ENCODE results near the gene PML. TPM values are rescaled to one million over a fixed set of nuclear protein-coding genes. Genes with fewer than 3 reads are reported as not detected.

Gene PML
- total RNA-seq, 1 experiment from 2014 or later = 47.7 TPM

- Mint-ChIP-seq H3K27me3 (ENCODE audit: low read depth) (no peaks in the 10 kb centered on the region), H3K27ac (peak overlapping the region; percentile 31), H3K9me3 (no peaks in the 10 kb centered on the region), H3K36me3 (peaks cover 21% of the 10 kb centered on the region; the same call in 1 of the 2 replicates), H3K4me3 (no peak overlapping the region), H3K4me1 (peaks cover 39% of the 10 kb centered on the region)
- ATAC-seq = peak; percentile 86
- peak; percentile 86 for DNase-seq (ENCODE audit: low spot score)
- TF ChIP-seq JUN (CRISPR knock-in tag; IDR thresholded peaks at IDR 0.05) (no peak), GABPB1 (CRISPR knock-in tag; IDR thresholded peaks at IDR 0.05) (no peak), CTCF (IDR thresholded peaks at IDR 0.05) (peak; percentile 29; the same call in 1 of the 2 replicates), FOXP1 (CRISPR knock-in tag; IDR thresholded peaks at IDR 0.05; ENCODE audit: borderline replicate concordance) (peak; percentile 50; the same call in 1 of the 2 replicates), CDX4 (CRISPR knock-in tag; IDR thresholded peaks at IDR 0.05; ENCODE audit: borderline replicate concordance) (no peak), KAT7 (CRISPR knock-in tag; IDR thresholded peaks at IDR 0.05; ENCODE audit: borderline replicate concordance) (no peak)
- POLR2A ChIA-PET = interaction anchor here (0.6 to 1.5 kb wide), 5 partner anchors 9 to 85 kb away, joined by 3 read pairs; partner anchors contain the start of gene PML
- CTCF ChIA-PET = interaction anchor here (0.6 to 9.1 kb wide), 42 partner anchors 11 to 398 kb away, joined by 3 to 290 read pairs (median 5); partner anchors contain the start of genes ISLR2, LOXL1, PML and STOML1
Measured at GRCh38 chr15:74036271-74037170, 42.0 kb downstream of the PML start.

GRCh38 chr15:74037171-74038117, 42.9 kb downstream of the PML start:
- ChIA-PET CTCF (interaction anchor here (0.7 to 9.1 kb wide), 36 partner anchors 12 to 1237 kb away, joined by 3 to 290 read pairs (median 6); partner anchors contain the start of genes LOXL1, PML, STOML1 and TBC1D21), POLR2A (interaction anchor here (0.8 to 1.5 kb wide), 4 partner anchors 8 to 86 kb away, joined by 3 read pairs; no protein-coding TSS in a partner anchor)
- Mint-ChIP-seq H3K4me1 (peaks cover 39% of the 10 kb centered on the region), H3K36me3 (peaks cover 22% of the 10 kb centered on the region; the same call in 1 of the 2 replicates), H3K9me3 (no peaks in the 10 kb centered on the region), H3K27ac (no peak overlapping the region), H3K27me3 (ENCODE audit: low read depth) (peaks cover 3% of the 10 kb centered on the region; the same call in 1 of the 2 replicates), H3K4me3 (no peak overlapping the region)
- ATAC-seq = no peak
- DNase-seq (ENCODE audit: low spot score) = no peak
- TF ChIP-seq ZNF423 (CRISPR knock-in tag; IDR thresholded peaks at IDR 0.05) = no peak
- TF ChIP-seq HMGA2 (CRISPR knock-in tag; IDR thresholded peaks at IDR 0.05) = no peak
- TF ChIP-seq ZBTB21 (CRISPR knock-in tag; IDR thresholded peaks at IDR 0.05; ENCODE audit: borderline replicate concordance) = no peak
- TF ChIP-seq ARID4B (CRISPR knock-in tag; IDR thresholded peaks at IDR 0.05; ENCODE audit: borderline replicate concordance) = no peak
- TF ChIP-seq RELA (CRISPR knock-in tag; IDR thresholded peaks at IDR 0.05; ENCODE audit: borderline replicate concordance) = no peak
- TF ChIP-seq FOXP1 (CRISPR knock-in tag; IDR thresholded peaks at IDR 0.05; ENCODE audit: borderline replicate concordance) = no peak
- TF ChIP-seq USF1 (CRISPR knock-in tag; IDR thresholded peaks at IDR 0.05) = no peak
- TF ChIP-seq E2F1 (CRISPR knock-in tag; IDR thresholded peaks at IDR 0.05) = no peak
